ENCODE results near the gene E2F2. TPM values are rescaled to one million over a fixed set of nuclear protein-coding genes. Genes with fewer than 3 reads are reported as not detected.

Gene E2F2
- total RNA-seq, 1 experiment from 2014 or later = 9.5 TPM

DNA sequence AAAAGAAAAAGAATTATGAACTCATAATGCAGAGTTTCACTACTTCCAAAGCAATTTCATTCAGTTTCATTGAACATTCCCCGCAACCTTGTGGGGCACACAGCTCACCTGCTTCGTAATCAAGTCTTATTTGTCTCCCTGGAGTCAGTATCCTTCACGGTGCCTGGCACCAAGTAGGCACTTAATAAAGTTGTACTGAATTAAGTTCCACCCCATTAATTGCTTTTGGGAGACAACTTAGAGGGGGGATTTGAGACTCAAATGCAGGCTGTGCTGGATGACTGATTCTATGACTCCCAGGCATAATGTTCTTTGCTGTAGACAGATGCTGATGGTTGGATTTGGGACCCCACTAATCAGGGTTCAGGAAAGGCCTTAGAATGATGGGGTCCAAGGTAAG lies 34.7 kb upstream of the E2F2 start:
- no peaks in the 10 kb centered on the region for H3K27me3 Mint-ChIP-seq (ENCODE audit: insufficient read depth, unreplicated experiment)
- no peak overlapping the region for H3K4me3 Mint-ChIP-seq (ENCODE audit: unreplicated experiment)
- DNase-seq = no peak
- TF ChIP-seq CTCF (IDR thresholded peaks at IDR 0.05; ENCODE audit: insufficient read depth in 1 of 2, low read depth in 1 of 2, low read length in 1 of 2, severe bottlenecking in 1 of 2, unreplicated experiment in 1 of 2) = no peak
- H3K27ac Mint-ChIP-seq (ENCODE audit: unreplicated experiment) = no peak overlapping the region
- Histone ChIP-seq H3K4me1 (peaks cover 45% of the 10 kb centered on the region), H3K27me3 (replicated peaks; ENCODE audit: control insufficient read depth, insufficient read depth, low read length) (no peaks in the 10 kb centered on the region), H3K4me3 (ENCODE audit: low read depth, low read length) (no peak overlapping the region), H3K36me3 (ENCODE audit: control insufficient read depth, insufficient read depth, low read length) (no peaks in the 10 kb centered on the region), H3K9me3 (no peaks in the 10 kb centered on the region)
- ChIA-PET CTCF (no interaction called here), POLR2A (interaction anchor here (1.0 kb wide), 1 partner anchor 9 kb away, joined by 3 read pairs; no protein-coding TSS in a partner anchor)
- H3K4me1 Mint-ChIP-seq (ENCODE audit: low read depth, unreplicated experiment) = peaks cover 49% of the 10 kb centered on the region
- intact Hi-C loops (cut with micrococcal nuclease; ENCODE audit: unreplicated experiment) = loop anchor here (1.0 kb wide), 1 partner anchor 10 kb away; no protein-coding TSS in a partner anchor
- no peaks in the 10 kb centered on the region for H3K9me3 Mint-ChIP-seq (ENCODE audit: unreplicated experiment)
- no TSS peak for BruUV-seq (replicated peaks)
- peaks cover 18% of the 10 kb centered on the region for H3K36me3 Mint-ChIP-seq (ENCODE audit: insufficient read depth, unreplicated experiment)

- Mint-ChIP-seq H3K4me1 (ENCODE audit: low read depth, unreplicated experiment) (peaks cover 49% of the 10 kb centered on the region), H3K36me3 (ENCODE audit: insufficient read depth, unreplicated experiment) (peaks cover 16% of the 10 kb centered on the region), H3K27me3 (ENCODE audit: insufficient read depth, unreplicated experiment) (no peaks in the 10 kb centered on the region), H3K4me3 (ENCODE audit: unreplicated experiment) (no peak overlapping the region), H3K9me3 (ENCODE audit: unreplicated experiment) (no peaks in the 10 kb centered on the region), H3K27ac (ENCODE audit: unreplicated experiment) (peak overlapping the region; percentile 97)
- DNase-seq = peak; percentile 52 to 53
- Histone ChIP-seq H3K9me3 (no peaks in the 10 kb centered on the region), H3K4me1 (peaks cover 55% of the 10 kb centered on the region), H3K36me3 (ENCODE audit: control insufficient read depth, insufficient read depth, low read length) (no peaks in the 10 kb centered on the region), H3K27me3 (replicated peaks; ENCODE audit: control insufficient read depth, insufficient read depth, low read length) (no peaks in the 10 kb centered on the region), H3K4me3 (ENCODE audit: low read depth, low read length) (no peak overlapping the region)
- ChIA-PET CTCF (interaction anchor here (0.6 kb wide), 1 partner anchor 55 kb away, joined by 3 read pairs; no protein-coding TSS in a partner anchor), POLR2A (interaction anchor here (0.7 to 1.5 kb wide), 5 partner anchors 8 to 29 kb away, joined by 3 to 7 read pairs (median 4); no protein-coding TSS in a partner anchor)
- intact Hi-C loops (cut with micrococcal nuclease; ENCODE audit: unreplicated experiment) = loop anchor here (1.0 kb wide), 1 partner anchor 9 kb away; no protein-coding TSS in a partner anchor
- TF ChIP-seq CTCF (IDR thresholded peaks at IDR 0.05; ENCODE audit: insufficient read depth in 1 of 2, low read depth in 1 of 2, low read length in 1 of 2, severe bottlenecking in 1 of 2, unreplicated experiment in 1 of 2) = no peak
- BruUV-seq (replicated peaks) = no TSS peak
These were observed 33.6 kb upstream of the E2F2 start for GRCh38 chr1:23564529-23565122.

- intact Hi-C loops (cut with micrococcal nuclease; ENCODE audit: unreplicated experiment) = no loop called here
- peaks cover 49% of the 10 kb centered on the region for H3K4me1 ChIP-seq
- no peak overlapping the region for H3K4me3 Mint-ChIP-seq (ENCODE audit: unreplicated experiment)
- no peaks in the 10 kb centered on the region for H3K9me3 ChIP-seq
- H3K36me3 ChIP-seq (ENCODE audit: control insufficient read depth, insufficient read depth, low read length) = no peaks in the 10 kb centered on the region
- POLR2A ChIA-PET = interaction anchor here (0.8 to 1.5 kb wide), 3 partner anchors 9 to 13 kb away, joined by 4 to 7 read pairs (median 6); no protein-coding TSS in a partner anchor
- CTCF ChIA-PET = no interaction called here
- H3K9me3 Mint-ChIP-seq (ENCODE audit: unreplicated experiment) = no peaks in the 10 kb centered on the region
- DNase-seq = no peak
- no peak overlapping the region for H3K4me3 ChIP-seq (ENCODE audit: low read depth, low read length)
- H3K4me1 Mint-ChIP-seq (ENCODE audit: low read depth, unreplicated experiment) = peaks cover 46% of the 10 kb centered on the region
- H3K27me3 Mint-ChIP-seq (ENCODE audit: insufficient read depth, unreplicated experiment) = no peaks in the 10 kb centered on the region
- H3K27me3 ChIP-seq (replicated peaks; ENCODE audit: control insufficient read depth, insufficient read depth, low read length) = no peaks in the 10 kb centered on the region
- no TSS peak for BruUV-seq (replicated peaks)
- no peak for TF ChIP-seq CTCF (IDR thresholded peaks at IDR 0.05; ENCODE audit: insufficient read depth in 1 of 2, low read depth in 1 of 2, low read length in 1 of 2, severe bottlenecking in 1 of 2, unreplicated experiment in 1 of 2)
- H3K27ac Mint-ChIP-seq (ENCODE audit: unreplicated experiment) = peak overlapping the region; percentile 97
- H3K36me3 Mint-ChIP-seq (ENCODE audit: insufficient read depth, unreplicated experiment) = peaks cover 23% of the 10 kb centered on the region
These were observed 32.8 kb upstream of the E2F2 start for GRCh38 chr1:23563755-23564374.
